ENCODE data around the gene KIAA1671. TPM values are rescaled to one million over a fixed set of nuclear protein-coding genes. Genes with fewer than 3 reads are reported as not detected.

KIAA1671 gene
- total RNA-seq, 2 donors from 2014 or later: 16.8 to 21.7 TPM

- Histone ChIP-seq H3K9me3 (no peaks in the 10 kb centered on the region), H3K27me3 (no peaks in the 10 kb centered on the region), H3K36me3 (no peaks in the 10 kb centered on the region), H3K27ac (peak overlapping the region; percentile 88 to 90), H3K4me3 (no peak overlapping the region), H3K4me1 (peaks cover 0 to 57% of the 10 kb centered on the region in 2 donors)
- TF ChIP-seq, protein P1, sequence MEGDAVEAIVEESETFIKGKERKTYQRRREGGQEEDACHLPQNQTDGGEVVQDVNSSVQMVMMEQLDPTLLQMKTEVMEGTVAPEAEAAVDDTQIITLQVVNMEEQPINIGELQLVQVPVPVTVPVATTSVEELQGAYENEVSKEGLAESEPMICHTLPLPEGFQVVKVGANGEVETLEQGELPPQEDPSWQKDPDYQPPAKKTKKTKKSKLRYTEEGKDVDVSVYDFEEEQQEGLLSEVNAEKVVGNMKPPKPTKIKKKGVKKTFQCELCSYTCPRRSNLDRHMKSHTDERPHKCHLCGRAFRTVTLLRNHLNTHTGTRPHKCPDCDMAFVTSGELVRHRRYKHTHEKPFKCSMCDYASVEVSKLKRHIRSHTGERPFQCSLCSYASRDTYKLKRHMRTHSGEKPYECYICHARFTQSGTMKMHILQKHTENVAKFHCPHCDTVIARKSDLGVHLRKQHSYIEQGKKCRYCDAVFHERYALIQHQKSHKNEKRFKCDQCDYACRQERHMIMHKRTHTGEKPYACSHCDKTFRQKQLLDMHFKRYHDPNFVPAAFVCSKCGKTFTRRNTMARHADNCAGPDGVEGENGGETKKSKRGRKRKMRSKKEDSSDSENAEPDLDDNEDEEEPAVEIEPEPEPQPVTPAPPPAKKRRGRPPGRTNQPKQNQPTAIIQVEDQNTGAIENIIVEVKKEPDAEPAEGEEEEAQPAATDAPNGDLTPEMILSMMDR (IDR thresholded peaks at IDR 0.05): no peak
- DNase-seq (ENCODE audit: low spot score): no peak
These were observed 25.8 kb downstream of the KIAA1671 start for GRCh38 chr22:24978308-24978707.

- H3K27me3 ChIP-seq: no peaks in the 10 kb centered on the region
- TF ChIP-seq, protein P1 (IDR thresholded peaks at IDR 0.05): no peak
- H3K4me3 ChIP-seq: no peak overlapping the region
- H3K36me3 ChIP-seq: no peaks in the 10 kb centered on the region
- no peaks in the 10 kb centered on the region for H3K9me3 ChIP-seq
- peak overlapping the region in 1 of 2 donors; percentile 11 for H3K27ac ChIP-seq
- H3K4me1 ChIP-seq: peaks cover 0 to 64% of the 10 kb centered on the region in 2 donors
- DNase-seq (ENCODE audit: low spot score): no peak
These were observed 28.6 kb downstream of the KIAA1671 start for GRCh38 chr22:24981066-24981465.

GRCh38 chr22:24981656-24982055, 29.1 kb downstream of the KIAA1671 start:
- Histone ChIP-seq H3K4me1 (peaks cover 0 to 60% of the 10 kb centered on the region in 2 donors), H3K36me3 (no peaks in the 10 kb centered on the region), H3K27me3 (no peaks in the 10 kb centered on the region), H3K27ac (peak overlapping the region in 1 of 2 donors; percentile 11), H3K4me3 (no peak overlapping the region), H3K9me3 (no peaks in the 10 kb centered on the region)
- TF ChIP-seq, protein P1 (IDR thresholded peaks at IDR 0.05): no peak
- no peak for DNase-seq (ENCODE audit: low spot score)

DNA sequence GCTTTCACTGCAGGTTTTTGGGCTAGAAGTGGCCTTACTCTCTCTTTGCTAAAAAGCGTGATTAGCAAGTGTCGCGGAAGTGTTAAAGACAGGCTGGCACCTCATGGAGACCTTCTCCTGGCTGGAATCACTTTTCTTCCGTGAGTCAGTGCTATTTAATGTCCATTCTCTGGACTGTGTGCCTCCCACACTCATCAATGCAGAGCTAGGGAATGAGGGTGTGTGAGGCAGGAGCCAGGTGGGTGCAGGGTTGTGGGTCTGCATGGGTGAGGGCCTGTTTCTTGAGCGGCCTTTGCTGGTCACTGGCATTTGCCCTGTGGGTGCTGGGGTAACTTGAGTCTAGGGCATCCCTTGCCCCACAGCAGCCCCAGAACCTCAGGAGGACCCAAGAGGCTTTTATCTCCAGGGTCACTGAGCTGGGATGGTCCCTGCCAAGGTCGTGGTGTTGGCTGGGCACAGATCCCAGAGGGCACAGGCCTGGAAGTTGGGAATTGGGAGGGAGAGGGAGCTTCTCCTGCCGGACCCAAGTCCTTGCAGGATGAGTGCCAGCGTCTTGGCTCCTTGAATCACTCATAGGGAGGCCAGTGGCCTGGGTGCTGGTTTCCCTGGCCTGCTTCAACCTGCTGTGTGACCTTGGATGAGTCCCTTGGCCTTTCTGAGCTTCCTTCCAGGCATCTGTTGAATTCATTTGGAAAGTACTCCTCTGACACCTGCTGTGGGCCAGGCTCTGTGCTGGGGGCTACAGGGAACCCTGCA, 30.0 kb downstream of the KIAA1671 start:
- TF ChIP-seq, protein P1 (IDR thresholded peaks at IDR 0.05): no peak
- H3K4me1 ChIP-seq: peaks cover 0 to 51% of the 10 kb centered on the region in 2 donors
- no peak for DNase-seq (ENCODE audit: low spot score)
- H3K4me3 ChIP-seq: no peak overlapping the region
- no peaks in the 10 kb centered on the region for H3K36me3 ChIP-seq
- H3K27me3 ChIP-seq: no peaks in the 10 kb centered on the region
- no peaks in the 10 kb centered on the region for H3K9me3 ChIP-seq
- H3K27ac ChIP-seq: peak overlapping the region; percentile 51 to 65

- H3K27ac ChIP-seq: peak overlapping the region; percentile 51 to 65
- TF ChIP-seq, protein P1 (IDR thresholded peaks at IDR 0.05): no peak
- peaks cover 0 to 45% of the 10 kb centered on the region in 2 donors for H3K4me1 ChIP-seq
- H3K4me3 ChIP-seq: no peak overlapping the region
- H3K27me3 ChIP-seq: no peaks in the 10 kb centered on the region
- H3K36me3 ChIP-seq: no peaks in the 10 kb centered on the region
- no peaks in the 10 kb centered on the region for H3K9me3 ChIP-seq
- no peak for DNase-seq (ENCODE audit: low spot score)
These were observed 30.6 kb downstream of the KIAA1671 start for GRCh38 chr22:24983151-24983550.
